ENCODE data around the gene SNX1. TPM values are rescaled to one million over a fixed set of nuclear protein-coding genes. Genes with fewer than 3 reads are reported as not detected.

Gene SNX1
- total RNA-seq, 2 donors from 2014 or later: 116 to 125 TPM

DNA sequence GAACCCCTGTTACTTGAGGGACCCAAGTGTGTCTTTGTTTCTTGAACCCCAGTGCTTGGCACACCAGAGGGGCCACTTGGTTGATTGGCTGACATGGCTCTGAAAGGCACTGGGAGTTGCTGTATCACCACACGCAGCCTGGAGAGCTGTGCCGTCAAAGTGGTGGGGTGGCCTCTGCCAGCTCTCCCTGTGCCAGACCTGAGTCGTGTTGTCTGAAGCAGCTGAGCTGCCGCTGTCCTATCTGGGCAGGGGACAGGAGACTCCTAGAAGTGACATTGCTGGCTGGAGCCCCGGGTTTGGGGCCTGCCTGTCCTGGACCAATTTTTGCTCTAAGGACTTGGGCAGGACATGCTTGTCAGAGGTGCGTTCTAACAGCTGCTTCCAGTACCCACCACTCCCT lies 50.3 kb downstream of the SNX1 start:
- Histone ChIP-seq H3K4me1 (no peaks in the 10 kb centered on the region), H3K36me3 (peaks cover 5% of the 10 kb centered on the region), H3K4me3 (no peak overlapping the region), H3K27me3 (no peaks in the 10 kb centered on the region), H3K9me3 (no peaks in the 10 kb centered on the region), H3K9ac (ENCODE audit: low read depth in 2 of 2, low read length in 2 of 2) (no peak overlapping the region), H3K27ac (no peak overlapping the region)
- TF ChIP-seq, protein P1, sequence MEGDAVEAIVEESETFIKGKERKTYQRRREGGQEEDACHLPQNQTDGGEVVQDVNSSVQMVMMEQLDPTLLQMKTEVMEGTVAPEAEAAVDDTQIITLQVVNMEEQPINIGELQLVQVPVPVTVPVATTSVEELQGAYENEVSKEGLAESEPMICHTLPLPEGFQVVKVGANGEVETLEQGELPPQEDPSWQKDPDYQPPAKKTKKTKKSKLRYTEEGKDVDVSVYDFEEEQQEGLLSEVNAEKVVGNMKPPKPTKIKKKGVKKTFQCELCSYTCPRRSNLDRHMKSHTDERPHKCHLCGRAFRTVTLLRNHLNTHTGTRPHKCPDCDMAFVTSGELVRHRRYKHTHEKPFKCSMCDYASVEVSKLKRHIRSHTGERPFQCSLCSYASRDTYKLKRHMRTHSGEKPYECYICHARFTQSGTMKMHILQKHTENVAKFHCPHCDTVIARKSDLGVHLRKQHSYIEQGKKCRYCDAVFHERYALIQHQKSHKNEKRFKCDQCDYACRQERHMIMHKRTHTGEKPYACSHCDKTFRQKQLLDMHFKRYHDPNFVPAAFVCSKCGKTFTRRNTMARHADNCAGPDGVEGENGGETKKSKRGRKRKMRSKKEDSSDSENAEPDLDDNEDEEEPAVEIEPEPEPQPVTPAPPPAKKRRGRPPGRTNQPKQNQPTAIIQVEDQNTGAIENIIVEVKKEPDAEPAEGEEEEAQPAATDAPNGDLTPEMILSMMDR (IDR thresholded peaks at IDR 0.05): no peak
- intact Hi-C loops (cut with DNase I): no loop called here
- no peak for DNase-seq

DNA sequence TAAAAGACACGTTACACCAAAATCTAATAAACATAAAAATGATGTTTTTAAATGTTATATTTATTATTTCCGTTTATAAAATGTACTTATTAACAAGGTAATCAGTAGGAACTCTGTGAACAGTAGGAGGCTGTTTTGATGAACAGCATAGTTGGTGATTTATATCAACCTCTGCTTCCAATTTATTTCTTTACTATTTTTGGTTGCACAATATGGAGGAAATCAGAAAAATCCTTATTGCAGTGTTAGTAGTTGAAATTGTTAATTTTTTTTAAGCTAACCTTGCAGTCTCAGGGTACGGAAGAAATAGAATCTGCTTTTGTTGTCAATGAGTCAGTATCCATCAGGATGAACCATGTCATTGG lies 50.7 kb downstream of the SNX1 start:
- H3K4me3 ChIP-seq: no peak overlapping the region
- H3K27me3 ChIP-seq: peaks cover under 1% of the 10 kb centered on the region
- no peak overlapping the region for H3K27ac ChIP-seq
- peaks cover 5% of the 10 kb centered on the region for H3K36me3 ChIP-seq
- H3K9ac ChIP-seq (ENCODE audit: low read depth in 2 of 2, low read length in 2 of 2): no peak overlapping the region
- intact Hi-C loops (cut with DNase I): no loop called here
- TF ChIP-seq, protein P1 (IDR thresholded peaks at IDR 0.05): no peak
- no peaks in the 10 kb centered on the region for H3K9me3 ChIP-seq
- DNase-seq: no peak
- peaks cover 4% of the 10 kb centered on the region for H3K4me1 ChIP-seq

DNA sequence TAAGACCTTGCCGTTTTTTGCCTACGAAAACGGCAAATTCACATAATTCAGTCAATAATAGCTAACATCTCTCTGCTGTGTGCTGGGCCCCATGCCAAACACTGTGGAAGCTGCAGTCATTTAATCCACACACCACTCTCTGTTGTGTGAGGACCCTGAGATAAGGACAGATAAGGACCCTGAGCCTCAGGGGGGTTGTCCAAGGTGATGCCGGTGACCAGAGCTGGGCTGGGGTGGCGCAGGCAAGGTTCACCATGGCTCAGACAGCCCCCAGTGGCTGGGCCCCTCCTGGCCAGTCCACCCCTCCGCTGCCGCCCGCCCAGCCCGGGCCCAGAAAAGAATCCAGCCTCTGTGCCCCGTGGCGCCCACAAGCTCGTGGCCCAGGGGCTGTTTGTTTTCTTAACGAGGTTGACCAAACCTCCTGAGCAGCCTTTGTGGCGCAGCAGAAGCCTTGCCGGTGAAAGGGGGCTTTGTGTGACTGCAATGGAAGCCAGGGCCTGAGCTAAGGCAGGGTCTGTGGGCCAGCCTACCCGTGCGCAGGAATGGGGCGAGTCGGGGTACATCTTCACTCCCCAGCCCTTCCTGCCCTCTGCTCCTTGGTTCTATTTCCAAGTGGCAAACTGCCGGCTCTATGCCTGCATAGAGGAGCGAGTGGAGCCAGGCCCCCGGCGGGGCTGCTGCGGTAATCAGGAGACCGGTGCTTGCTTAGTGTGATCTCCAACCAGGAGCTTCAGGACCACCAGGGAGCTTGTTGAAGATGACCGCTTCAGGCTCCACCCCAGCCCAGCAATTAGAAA lies 51.3 kb downstream of the SNX1 start:
- H3K27ac ChIP-seq: no peak overlapping the region

DNA sequence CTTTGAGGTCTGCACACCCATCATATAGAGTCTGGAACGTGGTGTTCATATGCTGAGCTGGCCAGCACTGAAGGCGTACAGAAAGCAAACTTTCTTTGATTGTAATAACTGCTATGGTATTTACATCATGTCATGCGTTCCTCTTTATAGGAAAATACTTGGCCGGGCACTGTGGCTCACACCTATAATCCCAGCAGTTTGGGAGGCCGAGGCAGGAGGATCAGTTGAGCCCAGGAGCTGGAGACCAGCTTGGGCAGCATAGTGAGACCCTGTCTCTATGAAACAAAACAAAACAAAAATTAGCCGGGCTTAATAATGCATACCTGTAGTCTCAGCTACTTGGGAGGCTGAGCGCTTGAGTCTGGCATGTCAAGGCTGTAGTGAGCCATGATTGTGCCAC lies 52.4 kb downstream of the SNX1 start:
- Histone ChIP-seq H3K9me3 (no peaks in the 10 kb centered on the region), H3K4me1 (peaks cover 12% of the 10 kb centered on the region), H3K9ac (ENCODE audit: low read depth in 2 of 2, low read length in 2 of 2) (no peak overlapping the region), H3K4me3 (no peak overlapping the region), H3K27ac (no peak overlapping the region), H3K36me3 (peaks cover 3% of the 10 kb centered on the region), H3K27me3 (peaks cover 14% of the 10 kb centered on the region)
- TF ChIP-seq, protein P1 (IDR thresholded peaks at IDR 0.05): no peak
- intact Hi-C loops (cut with DNase I): no loop called here
- DNase-seq: no peak

More for the DNA sequence above, 51.3 kb downstream of the SNX1 start:
- Histone ChIP-seq H3K36me3 (peaks cover 5% of the 10 kb centered on the region), H3K9me3 (no peaks in the 10 kb centered on the region), H3K9ac (ENCODE audit: low read depth in 2 of 2, low read length in 2 of 2) (no peak overlapping the region), H3K27me3 (peaks cover 6% of the 10 kb centered on the region), H3K4me3 (no peak overlapping the region), H3K4me1 (peaks cover 10% of the 10 kb centered on the region)
- TF ChIP-seq, protein P1 (IDR thresholded peaks at IDR 0.05): no peak
- intact Hi-C loops (cut with DNase I): no loop called here
- DNase-seq: no peak

DNA sequence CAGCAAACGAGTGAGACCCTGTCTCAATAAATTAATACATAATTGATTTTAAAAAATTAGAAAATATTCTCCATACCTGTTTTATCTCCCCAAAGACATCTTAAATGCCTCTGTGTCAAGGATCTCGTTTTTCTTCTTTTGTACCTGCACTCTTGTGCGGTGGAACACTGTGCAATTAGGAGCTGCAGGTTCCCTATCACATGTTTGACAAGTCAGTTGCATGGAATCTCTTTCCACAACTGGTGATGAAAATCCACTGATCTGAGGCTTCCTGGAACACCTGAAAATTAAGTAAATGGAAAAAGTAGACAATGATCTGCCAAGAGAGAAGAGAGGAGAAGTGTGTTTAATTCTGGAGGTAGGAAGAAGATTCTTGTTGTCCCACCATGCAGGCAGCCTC lies 52.8 kb downstream of the SNX1 start:
- peaks cover 14% of the 10 kb centered on the region for H3K27me3 ChIP-seq
- H3K9me3 ChIP-seq: no peaks in the 10 kb centered on the region
- H3K9ac ChIP-seq (ENCODE audit: low read depth in 2 of 2, low read length in 2 of 2): no peak overlapping the region
- H3K36me3 ChIP-seq: no peaks in the 10 kb centered on the region
- no peak overlapping the region for H3K4me3 ChIP-seq
- TF ChIP-seq, protein P1 (IDR thresholded peaks at IDR 0.05): no peak
- no peak for DNase-seq
- peaks cover 12% of the 10 kb centered on the region for H3K4me1 ChIP-seq
- intact Hi-C loops (cut with DNase I): no loop called here
- no peak overlapping the region for H3K27ac ChIP-seq

Measured in colonic mucosa (tissue), 4 donors.